Activated T-helper 1 cell treated with Interleukin-2 at 50 U/mL for 16 hours (primary cell): ENCODE data around the gene TRIM27.
"Not testable (repeated sequence)": the region's sequence is repeated elsewhere in the genome, so short reads cannot be mapped to it uniquely, and the experiment has no call there.

Experiments
- DNase-seq: peaks from one replicate; pipeline ENCODE4 v3.0.0-alpha.2; 2020; ENCODE audit warnings: low read depth

Gene TRIM27

GRCh38 chr6:28943223-28943556, 19.4 kb upstream of the TRIM27 start:
- no peak for DNase-seq

GRCh38 chr6:28941684-28942448, 18.1 kb upstream of the TRIM27 start:
- DNase-seq = no peak

GRCh38 chr6:28940858-28941683, 17.3 kb upstream of the TRIM27 start:
- peak; percentile 39 for DNase-seq

- no peak for DNase-seq
Measured at GRCh38 chr6:28940294-28940857, 16.6 kb upstream of the TRIM27 start.

- no peak for DNase-seq
Measured at GRCh38 chr6:28933069-28933468, 9.3 kb upstream of the TRIM27 start.

GRCh38 chr6:28929887-28930620, 6.3 kb upstream of the TRIM27 start:
- no peak for DNase-seq

- not testable (repeated sequence) for DNase-seq
Measured at GRCh38 chr6:28929339-28929738, 5.6 kb upstream of the TRIM27 start.

- DNase-seq = no peak
Measured at GRCh38 chr6:28927846-28928245, 4.1 kb upstream of the TRIM27 start.

GRCh38 chr6:28922821-28923317, 916 bp downstream of the TRIM27 start:
- DNase-seq = no peak

GRCh38 chr6:28922004-28922820, 1.6 kb downstream of the TRIM27 start:
- DNase-seq = no peak

GRCh38 chr6:28920281-28920680, 3.5 kb downstream of the TRIM27 start:
- no peak for DNase-seq

- DNase-seq = no peak
Measured at GRCh38 chr6:28914941-28915340, 8.8 kb downstream of the TRIM27 start.

- DNase-seq = no peak
Measured at GRCh38 chr6:28910901-28911690, 12.7 kb downstream of the TRIM27 start.

GRCh38 chr6:28907394-28907793, 16.4 kb downstream of the TRIM27 start:
- no peak for DNase-seq

GRCh38 chr6:28906669-28907068, 17.1 kb downstream of the TRIM27 start:
- no peak for DNase-seq

GRCh38 chr6:28903686-28904085, 20.1 kb downstream of the TRIM27 start:
- no peak for DNase-seq

- DNase-seq = no peak
Measured at GRCh38 chr6:28901831-28902230, 22.0 kb downstream of the TRIM27 start.

- no peak for DNase-seq
Measured at GRCh38 chr6:28900577-28901256, 23.1 kb downstream of the TRIM27 start.

GRCh38 chr6:28898710-28898965, 25.1 kb downstream of the TRIM27 start:
- no peak for DNase-seq

GRCh38 chr6:28897369-28897745, 26.4 kb downstream of the TRIM27 start:
- no peak for DNase-seq
